Measurements from ENCODE around the gene SLC12A8. TPM values are rescaled to one million over a fixed set of nuclear protein-coding genes. Genes with fewer than 3 reads are reported as not detected.

SLC12A8 gene
- total and polyA plus RNA-seq, 2 of the 13 experiments (the other 11 are each of a cell fraction or from before 2014, with no cell fraction given), result 0.44 to 0.71 TPM

GRCh38 chr3:125062904-125063618 lies 149.5 kb downstream of the SLC12A8 start (continued):
- TF ChIP-seq ARID4A (CRISPR knock-in tag; IDR thresholded peaks at IDR 0.05; ENCODE audit: borderline replicate concordance) (peak; percentile 52; the same call in 1 of the 2 replicates), ZNF687 (CRISPR knock-in tag; IDR thresholded peaks at IDR 0.05) (peak; percentile 54), BATF2 (CRISPR knock-in tag; IDR thresholded peaks at IDR 0.05) (no peak), ZSCAN29 (CRISPR knock-in tag; conservative IDR thresholded peaks at IDR 0.05) (peak; percentile 50; the same call in 1 of the 2 replicates), ZXDC (CRISPR knock-in tag; IDR thresholded peaks at IDR 0.05) (0 out of 2 replicates have a peak, but pooled peaks have one; percentile 54), ZNF747 (CRISPR knock-in tag; IDR thresholded peaks at IDR 0.05; ENCODE audit: borderline replicate concordance) (peak; percentile 63; the same call in 1 of the 2 replicates), HDAC1 (CRISPR knock-in tag; IDR thresholded peaks at IDR 0.05) (peak; percentile 90), ZBTB46 (CRISPR knock-in tag; IDR thresholded peaks at IDR 0.05; ENCODE audit: borderline replicate concordance) (no peak), REL (CRISPR knock-in tag; conservative IDR thresholded peaks at IDR 0.05) (no peak), ARNTL (CRISPR knock-in tag; IDR thresholded peaks at IDR 0.05) (no peak; the same call in 1 of the 2 replicates), ZNF577 (CRISPR knock-in tag; IDR thresholded peaks at IDR 0.05; ENCODE audit: borderline replicate concordance, low read depth) (no peak), EHMT2 (IDR thresholded peaks at IDR 0.05; ENCODE audit: borderline replicate concordance, low read depth, low read length) (no peak; the same call in 1 of the 2 replicates), MEIS1 (CRISPR knock-in tag; IDR thresholded peaks at IDR 0.05; ENCODE audit: borderline replicate concordance) (0 out of 2 replicates have a peak, but pooled peaks have one; percentile 24), NBN (conservative IDR thresholded peaks at IDR 0.05) (no peak)

Measured in HepG2 (cell line).